ENCODE results near the gene CTNNA3.

GRCh38 chr10:66026321-66026720 is 1669.7 kb downstream of the CTNNA3 start:
- TF ChIP-seq, protein P1, sequence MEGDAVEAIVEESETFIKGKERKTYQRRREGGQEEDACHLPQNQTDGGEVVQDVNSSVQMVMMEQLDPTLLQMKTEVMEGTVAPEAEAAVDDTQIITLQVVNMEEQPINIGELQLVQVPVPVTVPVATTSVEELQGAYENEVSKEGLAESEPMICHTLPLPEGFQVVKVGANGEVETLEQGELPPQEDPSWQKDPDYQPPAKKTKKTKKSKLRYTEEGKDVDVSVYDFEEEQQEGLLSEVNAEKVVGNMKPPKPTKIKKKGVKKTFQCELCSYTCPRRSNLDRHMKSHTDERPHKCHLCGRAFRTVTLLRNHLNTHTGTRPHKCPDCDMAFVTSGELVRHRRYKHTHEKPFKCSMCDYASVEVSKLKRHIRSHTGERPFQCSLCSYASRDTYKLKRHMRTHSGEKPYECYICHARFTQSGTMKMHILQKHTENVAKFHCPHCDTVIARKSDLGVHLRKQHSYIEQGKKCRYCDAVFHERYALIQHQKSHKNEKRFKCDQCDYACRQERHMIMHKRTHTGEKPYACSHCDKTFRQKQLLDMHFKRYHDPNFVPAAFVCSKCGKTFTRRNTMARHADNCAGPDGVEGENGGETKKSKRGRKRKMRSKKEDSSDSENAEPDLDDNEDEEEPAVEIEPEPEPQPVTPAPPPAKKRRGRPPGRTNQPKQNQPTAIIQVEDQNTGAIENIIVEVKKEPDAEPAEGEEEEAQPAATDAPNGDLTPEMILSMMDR (IDR thresholded peaks at IDR 0.05), result no peak
- no peak for TF ChIP-seq POLR2A (IDR thresholded peaks at IDR 0.05)

Data from lower leg skin (tissue), 3 donors.